ENCODE measurements around the gene ANGPTL2.
A peak's percentile ranks its signal among the peaks of the same experiment; 100 is the strongest.

The ANGPTL2 gene

DNA sequence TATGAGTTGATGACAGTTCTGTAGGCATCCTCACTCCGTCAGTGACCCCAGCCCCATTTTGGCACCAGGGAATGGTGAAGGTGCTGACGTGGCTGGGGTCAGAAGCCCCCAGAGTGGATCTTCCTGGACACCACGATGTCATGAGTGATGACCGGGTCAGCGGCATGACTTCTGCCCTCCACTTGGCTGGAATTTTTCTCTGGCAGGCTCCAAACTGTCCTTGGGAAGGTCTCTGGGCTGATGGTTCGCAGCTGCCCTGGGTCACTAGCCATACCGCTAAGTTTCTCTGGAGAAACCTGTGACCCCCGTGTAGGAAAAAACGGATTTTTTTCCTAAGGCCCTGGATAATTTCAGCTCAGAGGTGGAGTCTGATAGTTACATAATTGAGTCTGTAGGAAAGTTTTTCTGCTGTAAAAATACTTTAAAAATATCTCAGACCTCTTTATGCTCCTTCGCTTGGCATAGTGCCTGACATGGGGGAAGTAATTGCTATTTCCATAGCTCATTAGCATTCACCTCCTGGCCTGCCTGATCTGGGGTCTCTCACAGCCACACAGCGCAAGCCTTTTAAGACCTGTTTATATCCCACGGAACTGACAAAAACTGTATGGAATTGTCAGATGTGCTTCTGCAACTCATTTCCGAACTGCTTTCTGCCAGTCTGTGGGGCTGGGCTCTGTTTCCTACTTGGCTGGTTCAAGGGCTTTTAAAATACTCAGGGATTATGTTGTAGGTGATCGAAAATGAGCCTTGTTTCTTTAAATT, 69.2 kb downstream of the ANGPTL2 start:
- Histone ChIP-seq H3K14ac (ENCODE audit: low read length) (no peak overlapping the region), H3K27me3 (ENCODE audit: insufficient read depth, low read length) (no peaks in the 10 kb centered on the region), H4K91ac (ENCODE audit: low read depth, low read length) (no peak overlapping the region), H3K36me3 (ENCODE audit: control insufficient read depth in 1 of 2, insufficient read depth in 2 of 2, low read length in 2 of 2) (peaks cover 0 to 1% of the 10 kb centered on the region in 2 experiments), H2AFZ (ENCODE audit: insufficient read depth, low read length, poor library complexity) (no peak overlapping the region), H3K18ac (ENCODE audit: low read length) (no peak overlapping the region), H3K9me3 (ENCODE audit: insufficient read depth, low read depth, low read length) (no peaks in the 10 kb centered on the region), H3K23ac (ENCODE audit: low read length) (no peak overlapping the region), H2BK120ac (ENCODE audit: insufficient read depth, low read length, poor library complexity) (no peak overlapping the region), H3K9ac (ENCODE audit: low read length) (no peak overlapping the region), H3K79me1 (ENCODE audit: low read length) (no peaks in the 10 kb centered on the region), H3K4me3 (ENCODE audit: low read depth, low read length) (no peak overlapping the region), H3K4ac (ENCODE audit: low read depth, low read length) (no peak overlapping the region), H3K79me2 (ENCODE audit: control insufficient read depth, insufficient read depth, low read length, poor library complexity) (no peaks in the 10 kb centered on the region), H4K8ac (ENCODE audit: low read depth, low read length) (no peak overlapping the region), H3K4me2 (ENCODE audit: low read length) (no peak overlapping the region), H4K12ac (ENCODE audit: low read depth, low read length) (no peak overlapping the region), H2BK12ac (ENCODE audit: low read length) (no peak overlapping the region), H3K4me1 (ENCODE audit: control insufficient read depth in 1 of 2, insufficient read depth in 2 of 2, low read length in 2 of 2) (no peaks in the 10 kb centered on the region), H3K27ac (ENCODE audit: low read depth, low read length) (no peak overlapping the region), H2AK5ac (ENCODE audit: low read length) (no peak overlapping the region), H2BK5ac (ENCODE audit: low read depth, low read length, poor library complexity) (no peak overlapping the region)
- no CpG with 5 or more reads among the region's 14 CpGs for WGBS (ENCODE audit: extremely low coverage, insufficient coverage, insufficient read length)
- DNase-seq: no peak

DNA sequence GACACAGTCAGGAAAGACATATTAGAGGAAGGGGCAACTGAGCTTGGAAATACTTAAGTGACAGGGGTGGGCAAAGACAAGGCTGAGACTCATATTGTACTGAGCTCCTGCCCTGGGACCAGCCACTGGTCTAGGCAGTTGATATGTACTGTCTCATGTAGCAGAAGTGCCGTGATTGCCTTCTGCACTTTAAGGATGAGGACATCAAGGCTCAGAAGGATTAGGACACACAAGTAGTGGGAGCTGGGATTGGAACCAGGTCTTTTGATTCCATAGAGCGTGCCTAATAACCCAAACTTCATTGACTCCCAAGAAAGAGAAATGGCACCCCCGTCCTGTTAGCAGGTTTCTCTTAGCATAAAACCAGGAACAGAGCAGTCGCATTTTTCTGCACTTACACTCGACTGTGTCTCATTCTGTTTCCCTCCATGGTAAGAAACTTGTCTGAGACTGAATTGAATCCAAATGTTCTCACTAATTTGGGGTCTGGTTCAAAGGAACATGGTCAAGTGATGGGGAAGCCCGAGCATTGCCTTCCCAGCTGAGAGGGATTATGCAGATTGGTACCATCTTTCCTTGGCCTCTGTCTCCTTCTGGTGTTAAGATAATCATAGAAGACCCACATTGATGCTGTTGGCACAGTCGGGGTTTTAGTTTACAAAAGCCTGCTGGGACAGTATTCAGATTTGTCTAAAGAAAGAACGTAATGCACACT, 70.4 kb downstream of the ANGPTL2 start:
- H3K79me1 ChIP-seq (ENCODE audit: low read length): no peaks in the 10 kb centered on the region
- H3K27me3 ChIP-seq (ENCODE audit: insufficient read depth, low read length): no peaks in the 10 kb centered on the region
- H2BK120ac ChIP-seq (ENCODE audit: insufficient read depth, low read length, poor library complexity): no peak overlapping the region
- no peak overlapping the region for H3K9ac ChIP-seq (ENCODE audit: low read length)
- DNase-seq: no peak
- H2AK5ac ChIP-seq (ENCODE audit: low read length): no peak overlapping the region
- H2AFZ ChIP-seq (ENCODE audit: insufficient read depth, low read length, poor library complexity): no peak overlapping the region
- no CpG with 5 or more reads among the region's 8 CpGs for WGBS (ENCODE audit: extremely low coverage, insufficient coverage, insufficient read length)
- H4K8ac ChIP-seq (ENCODE audit: low read depth, low read length): no peak overlapping the region
- H4K12ac ChIP-seq (ENCODE audit: low read depth, low read length): no peak overlapping the region
- H3K79me2 ChIP-seq (ENCODE audit: control insufficient read depth, insufficient read depth, low read length, poor library complexity): no peaks in the 10 kb centered on the region
- no peaks in the 10 kb centered on the region for H3K4me1 ChIP-seq (ENCODE audit: control insufficient read depth in 1 of 2, insufficient read depth in 2 of 2, low read length in 2 of 2)
- H2BK5ac ChIP-seq (ENCODE audit: low read depth, low read length, poor library complexity): no peak overlapping the region
- no peak overlapping the region for H3K4me3 ChIP-seq (ENCODE audit: low read depth, low read length)
- H3K4me2 ChIP-seq (ENCODE audit: low read length): no peak overlapping the region
- H3K9me3 ChIP-seq (ENCODE audit: insufficient read depth, low read depth, low read length): no peaks in the 10 kb centered on the region
- H3K27ac ChIP-seq (ENCODE audit: low read depth, low read length): no peak overlapping the region
- peaks cover 0 to 1% of the 10 kb centered on the region in 2 experiments for H3K36me3 ChIP-seq (ENCODE audit: control insufficient read depth in 1 of 2, insufficient read depth in 2 of 2, low read length in 2 of 2)
- no peak overlapping the region for H3K4ac ChIP-seq (ENCODE audit: low read depth, low read length)
- H3K23ac ChIP-seq (ENCODE audit: low read length): no peak overlapping the region
- no peak overlapping the region for H4K91ac ChIP-seq (ENCODE audit: low read depth, low read length)
- H3K18ac ChIP-seq (ENCODE audit: low read length): no peak overlapping the region
- H2BK12ac ChIP-seq (ENCODE audit: low read length): no peak overlapping the region
- no peak overlapping the region for H3K14ac ChIP-seq (ENCODE audit: low read length)

DNA sequence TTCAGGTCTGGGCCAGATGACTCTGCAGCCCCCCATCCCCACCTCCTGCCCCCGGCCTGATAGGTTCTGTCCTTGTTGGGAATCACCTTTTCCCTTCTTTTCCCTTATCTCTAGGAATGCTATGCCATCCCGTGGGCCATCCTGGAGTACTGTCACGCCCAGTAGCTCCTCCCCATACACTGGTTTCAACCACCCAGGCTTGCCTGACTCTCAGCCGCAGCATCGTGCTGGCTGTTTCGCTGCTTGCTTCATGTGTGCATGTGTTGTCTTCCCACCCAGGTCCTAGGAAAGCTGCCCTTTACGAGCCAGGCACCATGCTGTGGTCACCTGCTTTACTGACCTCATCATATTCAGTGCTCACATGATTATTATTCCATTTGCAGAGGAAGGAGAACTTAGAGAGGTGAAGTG, 71.8 kb downstream of the ANGPTL2 start:
- Histone ChIP-seq H3K27ac (ENCODE audit: low read depth, low read length) (no peak overlapping the region), H3K4me2 (ENCODE audit: low read length) (no peak overlapping the region), H2AFZ (ENCODE audit: insufficient read depth, low read length, poor library complexity) (no peak overlapping the region), H3K9ac (ENCODE audit: low read length) (peak overlapping the region; percentile 3), H4K12ac (ENCODE audit: low read depth, low read length) (no peak overlapping the region), H3K79me1 (ENCODE audit: low read length) (no peaks in the 10 kb centered on the region), H3K4me3 (ENCODE audit: low read depth, low read length) (no peak overlapping the region), H3K4ac (ENCODE audit: low read depth, low read length) (no peak overlapping the region), H4K8ac (ENCODE audit: low read depth, low read length) (no peak overlapping the region), H2AK5ac (ENCODE audit: low read length) (no peak overlapping the region), H3K79me2 (ENCODE audit: control insufficient read depth, insufficient read depth, low read length, poor library complexity) (no peaks in the 10 kb centered on the region), H3K27me3 (ENCODE audit: insufficient read depth, low read length) (no peaks in the 10 kb centered on the region), H2BK12ac (ENCODE audit: low read length) (no peak overlapping the region), H3K36me3 (ENCODE audit: control insufficient read depth in 1 of 2, insufficient read depth in 2 of 2, low read length in 2 of 2) (peaks cover 0 to 1% of the 10 kb centered on the region in 2 experiments), H3K9me3 (ENCODE audit: insufficient read depth, low read depth, low read length) (no peaks in the 10 kb centered on the region), H3K18ac (ENCODE audit: low read length) (no peak overlapping the region), H3K23ac (ENCODE audit: low read length) (no peak overlapping the region), H3K14ac (ENCODE audit: low read length) (no peak overlapping the region), H3K4me1 (ENCODE audit: control insufficient read depth in 1 of 2, insufficient read depth in 2 of 2, low read length in 2 of 2) (no peaks in the 10 kb centered on the region), H2BK5ac (ENCODE audit: low read depth, low read length, poor library complexity) (no peak overlapping the region), H2BK120ac (ENCODE audit: insufficient read depth, low read length, poor library complexity) (no peak overlapping the region), H4K91ac (ENCODE audit: low read depth, low read length) (no peak overlapping the region)
- no peak for DNase-seq
- WGBS (ENCODE audit: extremely low coverage, insufficient coverage, insufficient read length): no CpG with 5 or more reads among the region's 7 CpGs

DNA sequence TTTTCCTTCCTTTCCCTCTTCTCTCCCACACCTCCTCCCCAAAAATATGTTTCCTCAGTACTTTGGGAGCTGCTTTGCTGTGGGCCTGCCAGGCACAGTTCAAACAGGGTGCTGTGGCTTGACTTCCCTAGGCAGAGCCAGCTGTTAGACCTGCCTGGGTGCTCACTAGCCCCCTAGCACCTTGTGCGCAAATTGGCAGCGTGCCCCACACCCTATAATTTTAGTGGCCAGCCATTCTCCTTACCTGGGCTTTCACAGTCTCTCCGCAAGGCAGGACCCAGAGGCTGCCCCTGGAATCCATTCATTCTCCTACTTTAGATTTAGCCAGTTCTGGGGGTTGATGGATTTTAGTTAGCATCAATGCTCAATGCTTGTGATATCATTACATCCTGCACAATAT, 72.3 kb downstream of the ANGPTL2 start:
- peaks cover 0 to 1% of the 10 kb centered on the region in 2 experiments for H3K36me3 ChIP-seq (ENCODE audit: control insufficient read depth in 1 of 2, insufficient read depth in 2 of 2, low read length in 2 of 2)
- H2AK5ac ChIP-seq (ENCODE audit: low read length): no peak overlapping the region
- no peaks in the 10 kb centered on the region for H3K9me3 ChIP-seq (ENCODE audit: insufficient read depth, low read depth, low read length)
- no peak overlapping the region for H3K27ac ChIP-seq (ENCODE audit: low read depth, low read length)
- DNase-seq: no peak
- no peak overlapping the region for H3K4me2 ChIP-seq (ENCODE audit: low read length)
- H3K18ac ChIP-seq (ENCODE audit: low read length): no peak overlapping the region
- H3K27me3 ChIP-seq (ENCODE audit: insufficient read depth, low read length): no peaks in the 10 kb centered on the region
- no peak overlapping the region for H2AFZ ChIP-seq (ENCODE audit: insufficient read depth, low read length, poor library complexity)
- H3K14ac ChIP-seq (ENCODE audit: low read length): no peak overlapping the region
- WGBS (ENCODE audit: extremely low coverage, insufficient coverage, insufficient read length): no CpG with 5 or more reads among the region's 3 CpGs
- no peaks in the 10 kb centered on the region for H3K79me2 ChIP-seq (ENCODE audit: control insufficient read depth, insufficient read depth, low read length, poor library complexity)
- no peak overlapping the region for H2BK5ac ChIP-seq (ENCODE audit: low read depth, low read length, poor library complexity)
- H4K8ac ChIP-seq (ENCODE audit: low read depth, low read length): no peak overlapping the region
- H3K23ac ChIP-seq (ENCODE audit: low read length): no peak overlapping the region
- no peaks in the 10 kb centered on the region for H3K79me1 ChIP-seq (ENCODE audit: low read length)
- H3K4ac ChIP-seq (ENCODE audit: low read depth, low read length): no peak overlapping the region
- H2BK120ac ChIP-seq (ENCODE audit: insufficient read depth, low read length, poor library complexity): no peak overlapping the region
- no peaks in the 10 kb centered on the region for H3K4me1 ChIP-seq (ENCODE audit: control insufficient read depth in 1 of 2, insufficient read depth in 2 of 2, low read length in 2 of 2)
- H4K91ac ChIP-seq (ENCODE audit: low read depth, low read length): no peak overlapping the region
- no peak overlapping the region for H3K9ac ChIP-seq (ENCODE audit: low read length)
- H4K12ac ChIP-seq (ENCODE audit: low read depth, low read length): no peak overlapping the region
- H2BK12ac ChIP-seq (ENCODE audit: low read length): no peak overlapping the region
- H3K4me3 ChIP-seq (ENCODE audit: low read depth, low read length): no peak overlapping the region

Data from trophoblast cell (in vitro differentiated cells and primary cell).